Activated CD8-positive, alpha-beta T cell treated with anti-CD3 and anti-CD28 coated beads for 36 hours (primary cell): Measurements from ENCODE around the gene LRRC75B. TPM values are rescaled to one million over a fixed set of nuclear protein-coding genes. Genes with fewer than 3 reads are reported as not detected.
"Not testable (repeated sequence)": the region's sequence is repeated elsewhere in the genome, so short reads cannot be mapped to it uniquely, and the experiment has no call there.

ENCODE experiments used
- ATAC-seq: fragments of 200-7000 bp; cut with Tn5 transposase; one replicate; pipeline ENCODE4 v1.10.0; 2021; ENCODE audit warnings: mild to moderate bottlenecking, moderate library complexity
- CTCF ChIA-PET: fragments of 350-600 bp; sonication (Branson Sonifier 250); formaldehyde crosslinking; loops from one replicate; lab custom pipeline; 2021; ENCODE audit warnings: antibody characterized with exemption; lab: Charles Lee
- POLR2A ChIA-PET: fragments of 350-600 bp; sonication (Branson Sonifier 250); formaldehyde crosslinking; loops from one replicate; lab custom pipeline; 2021; ENCODE audit warnings: antibody characterized with exemption; lab: Charles Lee
- DNase-seq: peaks from one replicate; pipeline ENCODE4 v3.0.0-alpha.2; 2020
- H3K27ac Mint-ChIP-seq: one replicate; pipeline ENCODE4 v1.8.0; 2021; ENCODE audit warnings: mild to moderate bottlenecking, mixed read lengths
- H3K27me3 Mint-ChIP-seq: one replicate; pipeline ENCODE4 v1.8.0; 2021; ENCODE audit warnings: mixed read lengths
- H3K36me3 Mint-ChIP-seq: one replicate; pipeline ENCODE4 v1.8.0; 2021; ENCODE audit warnings: low read depth, mixed read lengths
- H3K4me1 Mint-ChIP-seq: one replicate; pipeline ENCODE4 v1.8.0; 2021; ENCODE audit warnings: low read depth, mixed read lengths
- H3K4me3 Mint-ChIP-seq: one replicate; pipeline ENCODE4 v1.8.0; 2021; ENCODE audit warnings: mild to moderate bottlenecking, moderate library complexity, mixed read lengths
- H3K9me3 Mint-ChIP-seq: one replicate; pipeline ENCODE4 v1.8.0; 2021; ENCODE audit warnings: mixed read lengths
- intact Hi-C: fragments of 100-400 bp; cut with micrococcal nuclease; formaldehyde crosslinking; loops from one replicate; pipeline ENCODE4 v1.10.0; 2022
- total RNA-seq, 2 experiments: library from RNA; stranded (reverse); gene quantifications; one replicate each; pipeline ENCODE4 v1.2.3, GENCODE V29; 2021
- TF ChIP-seq, protein P1 (sequence below): fragments of 200-600 bp; IDR thresholded peaks from one replicate; pipeline ENCODE4 v1.8.0; 2022; ENCODE audit warnings: antibody characterized with exemption, mild to moderate bottlenecking

Gene LRRC75B
- total RNA-seq, 2 experiments from 2014 or later: 1.2 to 1.5 TPM

DNA sequence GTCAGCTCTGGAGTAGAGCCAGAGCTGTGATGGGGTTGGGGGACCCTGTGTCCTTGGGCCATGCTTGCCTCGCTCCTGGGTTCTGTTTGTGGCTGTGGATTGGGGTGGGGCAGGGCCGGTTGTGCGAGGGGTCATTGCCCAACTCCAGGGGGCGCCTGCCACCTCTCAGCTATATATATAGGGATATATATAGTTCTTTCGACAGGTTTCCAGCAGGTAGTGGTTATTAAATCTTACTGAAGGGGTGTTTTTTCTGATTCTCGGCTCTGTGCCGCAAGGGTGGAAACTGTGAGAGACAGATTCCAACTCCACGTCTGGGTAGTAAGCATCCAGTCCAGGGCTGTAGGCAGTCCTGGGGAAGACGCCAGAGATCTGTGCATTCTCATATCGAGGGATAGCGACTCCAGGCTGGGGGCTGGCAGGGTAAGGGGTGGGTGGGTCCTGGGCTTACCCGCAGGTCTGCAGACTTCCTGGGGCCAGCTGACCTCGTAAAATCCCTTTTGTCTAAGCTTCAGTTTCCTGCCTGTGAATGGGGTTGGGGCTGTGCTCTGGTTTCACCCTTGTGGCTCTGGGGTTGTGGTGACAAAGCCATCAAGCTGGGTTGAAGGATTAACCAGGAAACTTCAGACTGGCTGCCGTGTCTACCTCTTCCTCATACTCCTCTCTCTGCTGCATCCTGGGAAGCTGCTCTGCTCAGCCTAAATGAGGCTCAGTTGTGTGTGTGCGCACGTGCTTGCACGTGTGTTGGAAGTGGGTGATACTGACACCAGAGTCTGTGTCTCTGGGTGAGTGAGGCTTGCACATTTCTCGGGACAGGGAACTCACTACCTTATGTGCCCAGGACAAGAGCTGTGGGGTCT is 11.1 kb upstream of the LRRC75B start:
- ATAC-seq (peak; percentile 51), DNase-seq (peak; percentile 64)
- CTCF ChIA-PET, POLR2A ChIA-PET, H3K27me3 Mint-ChIP-seq, H3K9me3 Mint-ChIP-seq, intact Hi-C loops, H3K36me3 Mint-ChIP-seq: not testable (repeated sequence)
- TF ChIP-seq, protein P1, sequence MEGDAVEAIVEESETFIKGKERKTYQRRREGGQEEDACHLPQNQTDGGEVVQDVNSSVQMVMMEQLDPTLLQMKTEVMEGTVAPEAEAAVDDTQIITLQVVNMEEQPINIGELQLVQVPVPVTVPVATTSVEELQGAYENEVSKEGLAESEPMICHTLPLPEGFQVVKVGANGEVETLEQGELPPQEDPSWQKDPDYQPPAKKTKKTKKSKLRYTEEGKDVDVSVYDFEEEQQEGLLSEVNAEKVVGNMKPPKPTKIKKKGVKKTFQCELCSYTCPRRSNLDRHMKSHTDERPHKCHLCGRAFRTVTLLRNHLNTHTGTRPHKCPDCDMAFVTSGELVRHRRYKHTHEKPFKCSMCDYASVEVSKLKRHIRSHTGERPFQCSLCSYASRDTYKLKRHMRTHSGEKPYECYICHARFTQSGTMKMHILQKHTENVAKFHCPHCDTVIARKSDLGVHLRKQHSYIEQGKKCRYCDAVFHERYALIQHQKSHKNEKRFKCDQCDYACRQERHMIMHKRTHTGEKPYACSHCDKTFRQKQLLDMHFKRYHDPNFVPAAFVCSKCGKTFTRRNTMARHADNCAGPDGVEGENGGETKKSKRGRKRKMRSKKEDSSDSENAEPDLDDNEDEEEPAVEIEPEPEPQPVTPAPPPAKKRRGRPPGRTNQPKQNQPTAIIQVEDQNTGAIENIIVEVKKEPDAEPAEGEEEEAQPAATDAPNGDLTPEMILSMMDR: peak; percentile 24
- Mint-ChIP-seq H3K4me3 (peak overlapping the region; percentile 31), H3K27ac (peak overlapping the region; percentile 76), H3K4me1 (peaks cover 26% of the 10 kb centered on the region)

DNA sequence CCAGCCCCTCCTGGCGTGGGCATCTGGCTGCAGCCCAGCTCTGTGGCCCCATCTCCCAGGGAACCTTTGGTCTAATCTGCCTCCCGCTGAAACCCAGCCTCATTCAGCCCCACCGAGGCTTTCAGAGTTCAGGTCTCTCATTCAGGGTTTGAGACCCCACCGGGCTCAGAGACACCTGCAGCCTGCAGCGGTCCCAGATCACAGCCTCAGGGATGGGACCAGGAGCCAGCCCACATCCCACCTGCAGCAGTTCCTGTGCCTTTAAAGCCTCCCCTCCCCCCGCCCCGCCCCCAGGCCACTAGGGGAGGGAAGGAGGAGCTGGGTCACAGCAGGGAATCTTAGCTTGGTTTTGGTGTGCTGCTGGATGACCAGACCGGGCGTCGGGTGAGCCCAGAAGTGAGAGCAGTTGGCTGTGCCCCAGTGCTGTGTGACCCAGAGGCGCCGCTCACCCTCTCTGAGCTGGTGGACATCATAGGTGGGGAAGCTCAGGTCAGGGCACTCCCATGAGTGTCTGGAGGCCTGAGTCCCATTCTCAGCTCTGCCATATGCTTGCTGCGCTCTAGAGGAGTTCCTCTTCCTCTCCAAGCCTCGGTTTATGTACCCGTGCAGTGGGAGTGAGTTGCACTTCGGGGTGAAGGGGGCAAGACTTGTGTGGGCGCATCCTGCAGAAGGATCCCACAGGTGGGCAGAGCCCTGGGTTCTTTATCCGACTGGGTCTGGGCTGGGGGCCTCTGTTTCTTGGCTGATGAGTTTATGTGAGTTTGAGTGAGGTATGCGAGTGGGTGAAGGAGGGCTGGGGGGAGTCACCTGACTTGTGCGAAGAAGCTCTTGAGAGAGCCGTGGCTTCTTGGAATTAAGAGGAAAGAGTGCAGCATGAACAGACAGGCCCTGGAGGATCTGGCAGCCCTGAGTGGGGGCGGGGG is 10.2 kb upstream of the LRRC75B start, which contains the start of gene GGT1:
TSS of gene GGT1 (plus strand) at position 347 of the 923 bp plus-strand sequence. CDS start 7,889 bp downstream, outside the sequence.
- POLR2A ChIA-PET, DNase-seq, H3K36me3 Mint-ChIP-seq, CTCF ChIA-PET, H3K9me3 Mint-ChIP-seq, intact Hi-C loops, H3K27me3 Mint-ChIP-seq: not testable (repeated sequence)
- ATAC-seq: peak; percentile 1
- Mint-ChIP-seq H3K27ac (peak within 1 kb of the TSS; percentile 76), H3K4me3 (peak within 1 kb of the TSS; percentile 31), H3K4me1 (peaks cover 24% of the 10 kb centered on the region)

DNA sequence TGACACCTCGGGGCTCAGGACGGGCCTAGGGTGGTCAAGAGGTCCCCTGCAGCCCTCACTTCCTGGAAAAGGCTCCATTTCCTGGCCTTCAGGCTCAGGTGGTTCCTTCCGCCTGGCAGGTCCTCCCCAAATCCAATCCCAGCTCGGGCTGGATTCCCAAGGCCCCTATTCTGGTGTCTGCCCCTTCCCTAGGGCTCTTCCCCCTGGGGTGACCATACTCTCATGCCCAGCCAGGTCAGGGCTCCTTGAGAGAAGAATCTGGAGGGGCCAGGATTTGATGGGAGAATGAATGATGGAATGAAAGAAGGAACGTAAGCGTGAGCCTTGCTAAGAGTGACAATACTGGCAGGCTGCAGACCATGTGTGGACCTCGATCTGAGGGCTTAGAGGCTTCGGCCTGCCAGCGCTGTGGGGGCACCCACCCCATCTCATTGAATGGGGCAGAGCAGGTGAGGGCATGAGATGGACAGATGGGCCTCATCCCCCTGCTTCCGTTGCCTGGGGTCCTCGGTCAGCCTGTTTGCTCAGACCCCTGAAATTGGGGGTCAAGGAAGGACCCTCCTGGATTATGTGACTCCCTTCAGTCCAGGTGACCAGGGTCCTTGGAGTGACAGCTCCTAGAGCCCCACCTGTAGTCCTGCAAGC is 9.4 kb upstream of the LRRC75B start:
- intact Hi-C loops, H3K4me3 Mint-ChIP-seq, ATAC-seq, DNase-seq, CTCF ChIA-PET, H3K27me3 Mint-ChIP-seq, H3K36me3 Mint-ChIP-seq, POLR2A ChIA-PET, H3K9me3 Mint-ChIP-seq, H3K27ac Mint-ChIP-seq: not testable (repeated sequence)
- H3K4me1 Mint-ChIP-seq: peaks cover 19% of the 10 kb centered on the region

DNA sequence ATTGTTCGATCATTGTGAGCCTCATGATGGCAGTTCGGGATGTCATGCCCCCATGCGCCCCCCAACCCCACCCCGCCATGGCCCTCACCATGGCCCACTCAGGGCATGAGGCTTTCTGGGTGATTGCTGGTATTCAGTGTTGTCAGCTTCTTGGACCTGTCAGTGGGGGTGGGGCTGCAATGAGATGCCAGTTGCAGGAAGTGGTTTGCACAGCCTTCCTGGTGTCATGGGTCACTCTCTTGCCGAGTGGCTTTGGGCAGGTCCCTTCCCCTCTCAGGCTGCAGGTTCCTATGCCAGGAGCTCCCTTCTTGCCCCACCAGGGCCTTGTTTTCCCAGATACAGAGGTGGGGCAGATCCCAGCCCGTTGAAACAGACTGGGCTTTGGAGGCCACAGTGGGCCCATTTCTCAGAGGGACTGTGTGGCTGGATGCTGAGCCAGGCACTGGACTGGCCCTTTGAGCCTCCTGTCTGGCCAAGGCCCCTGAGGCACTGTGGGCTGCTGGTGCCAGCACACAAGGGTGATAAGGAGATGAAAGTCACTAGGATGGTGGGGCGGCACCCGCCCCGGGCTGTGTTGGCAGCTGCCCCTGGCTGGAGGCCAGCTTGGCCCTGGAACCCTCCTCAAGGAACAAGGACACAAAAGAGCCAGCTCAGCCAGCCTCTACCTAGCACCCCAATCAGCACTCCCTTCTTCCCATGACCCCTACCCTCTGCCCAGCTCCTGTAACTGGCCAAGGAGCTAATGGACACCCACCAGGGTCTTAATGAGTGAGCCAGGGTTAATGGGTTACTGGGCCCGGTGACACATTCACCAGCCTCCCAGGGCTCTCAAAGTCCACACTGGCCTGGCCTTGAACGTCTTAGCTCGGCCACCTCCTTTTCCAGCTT is 8.6 kb upstream of the LRRC75B start:
- TF ChIP-seq, protein P1: no peak
- H3K27me3 Mint-ChIP-seq: no peaks in the 10 kb centered on the region
- H3K4me1 Mint-ChIP-seq: peaks cover 19% of the 10 kb centered on the region
- ChIA-PET CTCF (no interaction called here), POLR2A (interaction anchor here (1.1 kb wide), 1 partner anchor 14 kb away, joined by 3 read pairs; no protein-coding TSS in a partner anchor)
- H3K36me3 Mint-ChIP-seq: no peaks in the 10 kb centered on the region
- DNase-seq (peak; percentile 40), ATAC-seq (no peak)
- no peak overlapping the region for H3K4me3 Mint-ChIP-seq
- H3K27ac Mint-ChIP-seq: no peak overlapping the region
- no peaks in the 10 kb centered on the region for H3K9me3 Mint-ChIP-seq
- intact Hi-C loops: no loop called here

DNA sequence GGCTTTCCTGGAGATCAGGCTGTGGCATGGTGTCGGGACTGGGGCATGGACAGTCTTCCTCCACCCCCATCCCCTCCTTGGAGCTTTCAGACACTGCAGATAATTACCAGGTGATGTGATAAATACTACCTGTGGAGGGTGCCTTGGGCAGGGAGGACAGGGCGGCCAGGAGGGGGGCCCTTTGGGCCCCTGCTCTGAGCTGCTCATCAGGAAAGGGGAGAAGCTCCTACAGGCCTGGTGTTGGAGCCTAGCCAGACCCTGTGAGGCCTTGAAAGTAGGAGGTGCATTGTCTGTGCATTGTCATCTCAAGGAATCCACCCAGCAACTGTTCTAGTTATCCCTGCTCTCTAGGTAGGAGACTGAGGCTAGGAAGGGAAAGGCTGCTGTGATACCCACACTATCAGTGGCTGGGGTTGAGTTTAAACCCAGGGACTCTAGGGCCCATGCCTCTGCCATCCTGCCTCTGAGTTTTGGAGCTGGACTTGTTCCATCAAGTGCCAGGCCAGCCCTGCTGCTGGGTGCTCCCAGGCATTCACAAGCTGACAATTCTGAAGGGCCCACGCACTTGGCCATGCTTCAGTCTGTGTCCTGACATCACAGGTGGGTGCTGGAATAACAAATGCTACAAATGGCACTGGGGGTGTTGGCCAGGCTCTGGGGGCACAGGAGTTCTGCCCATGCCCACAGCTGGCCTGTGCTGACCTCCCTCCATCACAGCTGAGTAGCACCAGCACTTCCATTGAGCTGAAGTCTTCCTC is 7.3 kb upstream of the LRRC75B start:
- H3K9me3 Mint-ChIP-seq, DNase-seq, H3K36me3 Mint-ChIP-seq, POLR2A ChIA-PET, H3K27ac Mint-ChIP-seq, H3K4me3 Mint-ChIP-seq, H3K27me3 Mint-ChIP-seq, intact Hi-C loops, ATAC-seq, CTCF ChIA-PET: not testable (repeated sequence)
- H3K4me1 Mint-ChIP-seq: peaks cover 19% of the 10 kb centered on the region
